Measurements from ENCODE around the gene NUP188.
"Not testable (repeated sequence)": the region's sequence is repeated elsewhere in the genome, so short reads cannot be mapped to it uniquely, and the experiment has no call there.

Gene NUP188

GRCh38 chr9:129030191-129030590 is 82.7 kb downstream of the NUP188 start:
- no peak for TF ChIP-seq CTCF (IDR thresholded peaks at IDR 0.05; ENCODE audit: insufficient read depth, low read length, missing control alignments)
- POLR2A ChIA-PET: no interaction called here
- H3K4me3 ChIP-seq (ENCODE audit: low read depth, low read length): no peak overlapping the region
- CTCF ChIA-PET: interaction anchor here (0.9 to 3.0 kb wide), 6 partner anchors 14 to 590 kb away, joined by 3 to 22 read pairs (median 4); partner anchors contain the start of gene C9orf50
- DNase-seq (ENCODE audit: low read depth, low spot score): no peak

- no peak for DNase-seq (ENCODE audit: low read depth, low spot score)
- ChIA-PET CTCF (interaction anchor here (2.6 kb wide), 1 partner anchor 25 kb away, joined by 6 read pairs; no protein-coding TSS in a partner anchor), POLR2A (no interaction called here)
- TF ChIP-seq CTCF (IDR thresholded peaks at IDR 0.05; ENCODE audit: insufficient read depth, low read length, missing control alignments): no peak
- H3K4me3 ChIP-seq (ENCODE audit: low read depth, low read length): no peak overlapping the region
These were observed 84.0 kb downstream of the NUP188 start for GRCh38 chr9:129031514-129031913.

GRCh38 chr9:129032541-129033159 is 85.2 kb downstream of the NUP188 start:
- DNase-seq (ENCODE audit: low read depth, low spot score): no peak
- CTCF ChIA-PET: interaction anchor here (1.2 to 2.6 kb wide), 3 partner anchors 9 to 26 kb away, joined by 3 to 6 read pairs (median 4); no protein-coding TSS in a partner anchor
- TF ChIP-seq CTCF (IDR thresholded peaks at IDR 0.05; ENCODE audit: insufficient read depth, low read length, missing control alignments): no peak
- no peak overlapping the region for H3K4me3 ChIP-seq (ENCODE audit: low read depth, low read length)
- POLR2A ChIA-PET: no interaction called here

GRCh38 chr9:129033216-129033615 is 85.7 kb downstream of the NUP188 start:
- H3K4me3 ChIP-seq (ENCODE audit: low read depth, low read length): no peak overlapping the region
- no peak for DNase-seq (ENCODE audit: low read depth, low spot score)
- POLR2A ChIA-PET: no interaction called here
- no peak for TF ChIP-seq CTCF (IDR thresholded peaks at IDR 0.05; ENCODE audit: insufficient read depth, low read length, missing control alignments)
- CTCF ChIA-PET: interaction anchor here (1.2 to 2.6 kb wide), 3 partner anchors 9 to 26 kb away, joined by 3 to 6 read pairs (median 4); no protein-coding TSS in a partner anchor

GRCh38 chr9:129035838-129036237 is 88.3 kb downstream of the NUP188 start:
- not testable (repeated sequence) for DNase-seq (ENCODE audit: low read depth, low spot score)
- POLR2A ChIA-PET: interaction anchor here (0.8 to 1.3 kb wide), 2 partner anchors 14 to 206 kb away, joined by 3 to 4 read pairs; partner anchors contain the start of gene SPOUT1
- CTCF ChIA-PET: interaction anchor here (1.2 kb wide), 1 partner anchor 12 kb away, joined by 4 read pairs; no protein-coding TSS in a partner anchor
- H3K4me3 ChIP-seq (ENCODE audit: low read depth, low read length): peak overlapping the region; percentile 52

- H3K4me3 ChIP-seq (ENCODE audit: low read depth, low read length): peak within 1 kb of the TSS; percentile 97
- TF ChIP-seq CTCF (IDR thresholded peaks at IDR 0.05; ENCODE audit: insufficient read depth, low read length, missing control alignments): no peak
- peak; percentile 92 for DNase-seq (ENCODE audit: low read depth, low spot score)
- CTCF ChIA-PET: interaction anchor here (1.2 kb wide), 1 partner anchor 12 kb away, joined by 4 read pairs; no protein-coding TSS in a partner anchor
- POLR2A ChIA-PET: interaction anchor here (0.8 to 1.3 kb wide), 2 partner anchors 13 to 207 kb away, joined by 3 to 4 read pairs; partner anchors contain the start of gene SPOUT1
These were observed 88.9 kb downstream of the NUP188 start, which contains the start of gene MIGA2 for GRCh38 chr9:129036241-129036922. Gene MIGA2, plus strand, starts transcription at chr9:129036626. Its CDS starts 3,969 bp downstream, at chr9:129040595.

Measured in AG04449 (cell line).